ENCODE data around the gene EXOSC10. TPM values are rescaled to one million over a fixed set of nuclear protein-coding genes. Genes with fewer than 3 reads are reported as not detected.

EXOSC10 gene
- total RNA-seq, 4 donors from 2014 or later, result 32.4 to 98.1 (median 59.9) TPM

DNA sequence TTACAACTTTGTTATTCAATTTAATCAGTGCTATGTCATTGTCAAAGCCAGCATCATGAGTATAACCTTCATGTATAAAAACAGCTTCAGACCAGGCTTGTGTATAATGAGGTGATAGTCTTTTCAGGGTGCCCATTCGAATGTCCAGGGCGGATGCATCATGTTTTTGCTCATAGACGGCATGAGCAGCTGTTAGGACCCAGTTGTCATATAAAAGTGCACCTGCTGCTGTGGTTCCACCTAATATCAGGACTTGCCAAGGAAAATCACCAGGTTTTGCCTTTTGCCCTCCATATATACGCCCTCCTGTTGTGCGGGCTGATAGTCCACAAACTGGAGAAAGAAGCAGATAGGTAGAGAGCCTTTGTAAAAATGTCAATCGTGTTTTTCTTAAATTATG lies 72.4 kb downstream of the EXOSC10 start:
- TF ChIP-seq, protein P1, sequence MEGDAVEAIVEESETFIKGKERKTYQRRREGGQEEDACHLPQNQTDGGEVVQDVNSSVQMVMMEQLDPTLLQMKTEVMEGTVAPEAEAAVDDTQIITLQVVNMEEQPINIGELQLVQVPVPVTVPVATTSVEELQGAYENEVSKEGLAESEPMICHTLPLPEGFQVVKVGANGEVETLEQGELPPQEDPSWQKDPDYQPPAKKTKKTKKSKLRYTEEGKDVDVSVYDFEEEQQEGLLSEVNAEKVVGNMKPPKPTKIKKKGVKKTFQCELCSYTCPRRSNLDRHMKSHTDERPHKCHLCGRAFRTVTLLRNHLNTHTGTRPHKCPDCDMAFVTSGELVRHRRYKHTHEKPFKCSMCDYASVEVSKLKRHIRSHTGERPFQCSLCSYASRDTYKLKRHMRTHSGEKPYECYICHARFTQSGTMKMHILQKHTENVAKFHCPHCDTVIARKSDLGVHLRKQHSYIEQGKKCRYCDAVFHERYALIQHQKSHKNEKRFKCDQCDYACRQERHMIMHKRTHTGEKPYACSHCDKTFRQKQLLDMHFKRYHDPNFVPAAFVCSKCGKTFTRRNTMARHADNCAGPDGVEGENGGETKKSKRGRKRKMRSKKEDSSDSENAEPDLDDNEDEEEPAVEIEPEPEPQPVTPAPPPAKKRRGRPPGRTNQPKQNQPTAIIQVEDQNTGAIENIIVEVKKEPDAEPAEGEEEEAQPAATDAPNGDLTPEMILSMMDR (IDR thresholded peaks at IDR 0.05), result no peak
- TF ChIP-seq POLR2A (IDR thresholded peaks at IDR 0.05), result no peak
- H3K9me3 ChIP-seq, result no peaks in the 10 kb centered on the region
- H3K27me3 ChIP-seq, result no peaks in the 10 kb centered on the region
- no peaks in the 10 kb centered on the region for H3K4me1 ChIP-seq
- no peak overlapping the region for H3K27ac ChIP-seq
- H3K36me3 ChIP-seq, result no peaks in the 10 kb centered on the region
- intact Hi-C loops (cut with DNase I; ENCODE audit: low total_unique reads), result no loop called here
- no peak for DNase-seq
- H3K4me3 ChIP-seq, result no peak overlapping the region

DNA sequence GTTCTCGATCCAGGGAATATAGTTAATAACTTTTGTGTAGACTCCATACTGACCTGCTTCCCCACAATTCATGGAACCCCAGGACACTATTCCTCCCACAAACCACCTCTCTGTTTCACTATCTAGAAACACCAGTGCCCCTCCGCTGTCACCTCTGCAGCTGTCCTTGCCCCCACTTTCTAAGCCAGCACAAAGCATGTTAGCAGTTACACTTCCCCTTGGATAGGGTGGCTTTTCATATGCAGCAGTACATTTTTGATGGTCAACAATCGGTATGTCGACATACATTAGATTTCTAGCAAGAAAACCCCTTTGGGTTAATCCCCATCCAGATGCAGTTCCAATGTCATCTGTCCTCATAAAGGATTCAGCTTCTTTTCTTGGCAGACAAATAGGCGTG lies 72.8 kb downstream of the EXOSC10 start:
- no peaks in the 10 kb centered on the region for H3K36me3 ChIP-seq
- intact Hi-C loops (cut with DNase I; ENCODE audit: low total_unique reads), result no loop called here
- H3K4me3 ChIP-seq, result no peak overlapping the region
- no peak for DNase-seq
- H3K27me3 ChIP-seq, result no peaks in the 10 kb centered on the region
- no peaks in the 10 kb centered on the region for H3K9me3 ChIP-seq
- no peak overlapping the region for H3K27ac ChIP-seq
- no peak for TF ChIP-seq POLR2A (IDR thresholded peaks at IDR 0.05)
- TF ChIP-seq, protein P1 (IDR thresholded peaks at IDR 0.05), result no peak
- H3K4me1 ChIP-seq, result no peaks in the 10 kb centered on the region

DNA sequence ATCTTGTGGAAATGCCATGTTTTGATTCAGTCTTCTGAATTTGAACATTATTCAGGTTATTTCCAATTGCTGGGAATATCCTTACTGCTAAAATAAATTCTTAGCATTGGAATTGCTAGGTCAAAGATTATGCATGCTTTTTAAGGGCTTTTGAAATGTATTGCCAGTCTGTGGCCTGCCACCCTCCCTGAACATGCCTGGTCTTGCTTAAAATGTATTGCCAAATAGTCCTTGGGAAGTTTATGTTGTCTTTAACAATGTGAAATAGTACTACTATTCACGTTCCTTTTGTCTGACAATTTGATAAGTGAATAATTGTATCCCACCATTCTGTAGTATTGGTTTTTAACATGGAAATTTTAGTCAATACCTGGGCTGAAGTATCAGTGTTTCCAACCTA lies 73.6 kb downstream of the EXOSC10 start:
- intact Hi-C loops (cut with DNase I; ENCODE audit: low total_unique reads), result no loop called here
- no peak overlapping the region for H3K4me3 ChIP-seq
- H3K9me3 ChIP-seq, result no peaks in the 10 kb centered on the region
- DNase-seq, result no peak
- no peak overlapping the region for H3K27ac ChIP-seq
- H3K4me1 ChIP-seq, result no peaks in the 10 kb centered on the region
- TF ChIP-seq, protein P1 (IDR thresholded peaks at IDR 0.05), result no peak
- no peak for TF ChIP-seq POLR2A (IDR thresholded peaks at IDR 0.05)
- no peaks in the 10 kb centered on the region for H3K27me3 ChIP-seq
- H3K36me3 ChIP-seq, result no peaks in the 10 kb centered on the region

DNA sequence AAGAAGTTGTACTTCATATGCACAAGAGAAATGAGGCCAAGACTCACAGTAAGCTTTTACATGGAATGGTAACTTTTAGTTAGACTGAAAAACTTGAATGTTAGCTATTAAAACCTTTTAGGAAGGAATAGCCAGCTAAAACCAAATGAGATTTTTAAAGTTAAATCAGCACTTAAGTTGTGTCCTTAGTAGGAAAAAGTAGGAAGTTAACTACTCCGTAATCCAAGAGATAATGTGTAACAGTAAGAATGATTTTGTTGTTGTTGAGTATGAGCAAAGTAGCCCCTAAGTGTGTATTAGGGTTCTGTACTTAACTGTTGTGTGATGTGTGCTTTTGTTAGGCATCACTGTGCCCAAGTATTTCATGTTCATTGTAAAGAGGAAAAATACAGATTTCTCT lies 74.1 kb downstream of the EXOSC10 start:
- Histone ChIP-seq H3K4me1 (no peaks in the 10 kb centered on the region), H3K27me3 (no peaks in the 10 kb centered on the region), H3K9me3 (no peaks in the 10 kb centered on the region), H3K27ac (no peak overlapping the region), H3K36me3 (no peaks in the 10 kb centered on the region), H3K4me3 (no peak overlapping the region)
- TF ChIP-seq, protein P1 (IDR thresholded peaks at IDR 0.05), result no peak
- no peak for TF ChIP-seq POLR2A (IDR thresholded peaks at IDR 0.05)
- intact Hi-C loops (cut with DNase I; ENCODE audit: low total_unique reads), result no loop called here
- no peak for DNase-seq

DNA sequence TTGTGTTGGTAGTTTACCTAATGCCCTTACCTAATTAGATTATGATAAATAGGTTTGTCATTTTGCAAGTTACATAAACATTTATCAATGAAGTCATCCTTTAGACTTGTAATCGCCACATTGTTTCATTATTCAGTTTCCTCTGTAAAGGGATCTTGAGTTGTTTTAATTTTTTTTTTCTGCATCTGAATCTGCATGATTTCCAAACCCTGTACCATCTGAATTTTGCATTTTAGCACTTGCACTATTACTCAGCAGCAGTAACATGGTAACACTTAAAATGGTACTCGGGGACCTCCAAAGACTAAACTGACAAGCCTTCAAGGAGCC lies 74.8 kb downstream of the EXOSC10 start:
- Histone ChIP-seq H3K9me3 (no peaks in the 10 kb centered on the region), H3K4me1 (no peaks in the 10 kb centered on the region), H3K27me3 (no peaks in the 10 kb centered on the region), H3K36me3 (no peaks in the 10 kb centered on the region), H3K27ac (no peak overlapping the region), H3K4me3 (no peak overlapping the region)
- intact Hi-C loops (cut with DNase I; ENCODE audit: low total_unique reads), result no loop called here
- TF ChIP-seq, protein P1 (IDR thresholded peaks at IDR 0.05), result no peak
- TF ChIP-seq POLR2A (IDR thresholded peaks at IDR 0.05), result no peak
- DNase-seq, result no peak

Data from uterus (tissue), 4 donors.